RKO (cell line): ENCODE data around the gene MACIR.

Source experiments
- DNase-seq: peaks from one replicate; pipeline ENCODE4 v3.0.0-alpha.2; 2016; ENCODE audit warnings: low spot score

The MACIR gene

DNA sequence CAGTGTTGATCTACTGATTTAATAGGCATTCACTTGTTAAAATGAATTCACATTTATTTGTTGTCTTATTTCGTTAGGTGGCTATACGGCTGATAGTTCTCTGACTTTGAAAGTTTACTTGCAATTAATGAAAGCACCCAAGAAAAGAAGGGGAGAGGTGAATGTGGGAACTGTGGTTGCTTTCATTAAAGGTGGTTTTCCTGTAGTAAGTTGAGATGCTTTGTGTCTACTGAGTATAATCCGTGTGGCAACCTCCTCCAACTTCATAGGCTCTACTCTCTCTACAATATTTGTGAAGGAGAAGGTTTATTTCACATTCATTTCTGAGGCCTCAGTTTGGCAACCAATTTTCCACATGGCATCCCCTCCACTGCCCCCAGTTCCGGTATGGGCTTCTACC is 12.8 kb upstream of the MACIR start:
- DNase-seq, result no peak

DNA sequence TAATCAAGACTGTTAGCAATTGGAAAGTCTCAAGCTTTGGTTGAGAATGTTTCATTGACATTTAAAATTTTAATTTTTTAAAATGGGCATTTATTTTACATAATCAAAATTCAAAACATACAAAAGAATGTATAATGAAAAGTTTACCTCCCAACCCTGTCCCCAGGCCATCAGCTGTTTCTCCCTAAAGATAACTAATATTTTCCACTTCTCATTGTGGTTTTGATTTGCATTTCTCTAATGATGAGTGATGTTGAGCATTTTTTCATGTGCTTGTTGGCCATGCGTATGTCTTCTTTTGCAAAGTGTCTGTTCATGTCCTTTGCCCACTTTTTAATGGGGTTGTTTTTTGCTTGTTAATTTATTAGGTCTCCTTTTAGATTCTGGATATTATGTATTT is 11.4 kb upstream of the MACIR start:
- no peak for DNase-seq

DNA sequence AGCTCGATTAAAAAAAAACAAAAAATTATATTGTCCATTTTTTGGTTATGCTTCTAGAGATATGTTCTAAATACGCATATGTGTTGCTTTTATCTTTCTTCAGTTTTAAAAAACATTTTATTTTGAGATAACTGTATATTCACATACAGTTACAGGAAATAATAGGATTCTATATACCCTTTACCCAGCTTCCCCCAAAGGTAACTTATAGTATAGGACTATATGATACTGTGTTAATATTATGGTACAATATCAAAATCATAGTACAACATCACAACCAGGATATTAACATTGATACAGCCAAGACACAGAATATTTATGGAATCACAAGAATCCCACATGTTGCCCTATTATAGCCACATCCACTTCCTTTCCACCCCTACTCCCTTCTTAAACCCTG is 9.5 kb upstream of the MACIR start:
- no peak for DNase-seq

DNA sequence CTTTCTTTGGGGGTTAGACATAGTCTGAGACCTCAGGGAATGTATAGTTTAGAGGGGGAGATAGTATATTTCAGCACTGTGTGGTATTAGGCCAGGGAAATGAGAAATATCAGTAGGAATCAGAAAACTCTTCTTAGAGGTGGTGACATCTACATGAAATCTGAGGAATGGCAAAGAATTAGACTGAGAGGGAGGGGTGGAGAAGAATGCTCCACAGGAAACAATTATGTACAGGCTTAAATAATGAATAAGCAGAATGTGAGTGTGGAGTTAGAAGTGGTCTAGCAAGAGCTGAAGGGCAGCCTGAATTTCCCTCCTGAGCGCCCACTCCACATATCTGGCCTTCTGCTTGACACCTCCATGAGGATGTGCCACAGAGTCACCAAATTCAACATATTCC is 3.6 kb upstream of the MACIR start:
- DNase-seq, result no peak

DNA sequence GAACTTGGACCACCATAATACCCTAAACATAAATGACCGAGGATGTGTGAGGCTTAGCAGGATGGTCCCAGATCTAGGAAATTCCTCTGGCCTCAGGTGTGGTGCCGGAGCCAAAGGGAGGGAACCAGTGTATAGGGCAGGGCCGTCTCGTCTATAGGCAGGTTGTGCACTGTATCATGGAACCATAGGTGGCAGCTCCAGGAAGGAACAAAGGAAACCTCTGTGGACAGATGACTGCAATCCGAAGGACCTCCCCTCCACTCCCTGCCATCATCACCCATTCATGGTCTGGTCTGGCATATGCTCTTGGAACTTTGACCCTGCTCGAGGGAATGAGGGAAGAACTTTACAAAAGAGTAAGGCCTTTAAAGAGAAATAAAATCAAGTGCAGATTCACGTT is 2.9 kb upstream of the MACIR start:
- no peak for DNase-seq

DNA sequence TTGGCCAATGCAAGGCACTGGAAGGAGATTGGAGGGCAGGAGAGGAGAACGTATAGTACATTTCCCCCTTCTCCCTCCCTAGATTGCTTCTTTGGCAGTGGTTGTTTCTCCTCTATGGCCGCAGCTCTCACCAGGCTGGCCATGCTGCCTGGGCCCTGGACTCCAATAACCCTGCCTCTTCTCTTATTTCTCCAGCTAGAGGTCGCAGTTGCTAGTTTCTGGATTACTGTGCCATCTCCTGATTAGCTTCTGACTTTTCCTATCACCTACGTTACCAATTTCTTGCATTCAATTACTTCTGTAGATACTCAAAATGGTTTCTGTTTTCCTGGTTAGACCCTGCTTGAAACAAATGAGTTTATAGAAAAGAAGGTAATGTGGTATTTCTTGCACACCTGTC is 2.4 kb upstream of the MACIR start:
- DNase-seq, result no peak

DNA sequence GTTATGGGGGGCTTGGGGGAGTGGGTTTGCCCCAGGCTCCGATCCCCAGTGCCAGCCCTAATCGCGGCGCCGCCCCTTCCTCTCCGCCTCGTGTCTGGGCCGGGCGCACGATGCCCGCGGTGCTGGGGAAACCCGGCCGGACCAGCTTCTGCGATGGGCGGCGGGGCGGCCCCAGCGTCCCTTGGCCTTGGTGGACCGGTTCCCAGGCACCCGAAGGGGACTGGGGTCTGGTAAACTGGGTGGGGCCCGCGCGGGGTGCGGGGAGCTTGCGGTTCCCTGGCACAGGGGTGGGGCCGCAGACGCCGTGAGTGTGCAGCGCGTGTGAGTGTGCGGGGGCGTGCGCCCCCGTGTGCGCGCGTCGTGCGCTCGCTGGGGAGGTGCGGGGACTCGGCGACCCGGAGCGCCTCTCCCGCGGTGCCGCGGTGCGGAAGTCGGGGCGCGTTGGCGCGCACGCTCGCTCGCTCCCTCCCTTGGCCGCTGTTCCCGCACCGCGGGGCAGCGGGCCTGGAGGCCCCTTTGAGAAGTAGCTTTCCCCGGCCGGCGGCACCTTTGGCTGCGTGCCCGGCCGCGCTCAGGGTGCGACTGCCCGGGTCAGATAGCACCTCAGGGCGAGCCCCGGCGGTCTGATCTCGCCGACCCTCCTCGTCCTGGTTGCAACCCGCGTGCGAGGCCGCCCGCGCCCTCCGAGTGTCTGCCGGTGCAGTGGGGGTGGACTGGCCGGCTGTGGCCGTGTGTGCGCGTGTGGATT is 568 bp downstream of the MACIR start:
- DNase-seq, result peak; percentile 67

DNA sequence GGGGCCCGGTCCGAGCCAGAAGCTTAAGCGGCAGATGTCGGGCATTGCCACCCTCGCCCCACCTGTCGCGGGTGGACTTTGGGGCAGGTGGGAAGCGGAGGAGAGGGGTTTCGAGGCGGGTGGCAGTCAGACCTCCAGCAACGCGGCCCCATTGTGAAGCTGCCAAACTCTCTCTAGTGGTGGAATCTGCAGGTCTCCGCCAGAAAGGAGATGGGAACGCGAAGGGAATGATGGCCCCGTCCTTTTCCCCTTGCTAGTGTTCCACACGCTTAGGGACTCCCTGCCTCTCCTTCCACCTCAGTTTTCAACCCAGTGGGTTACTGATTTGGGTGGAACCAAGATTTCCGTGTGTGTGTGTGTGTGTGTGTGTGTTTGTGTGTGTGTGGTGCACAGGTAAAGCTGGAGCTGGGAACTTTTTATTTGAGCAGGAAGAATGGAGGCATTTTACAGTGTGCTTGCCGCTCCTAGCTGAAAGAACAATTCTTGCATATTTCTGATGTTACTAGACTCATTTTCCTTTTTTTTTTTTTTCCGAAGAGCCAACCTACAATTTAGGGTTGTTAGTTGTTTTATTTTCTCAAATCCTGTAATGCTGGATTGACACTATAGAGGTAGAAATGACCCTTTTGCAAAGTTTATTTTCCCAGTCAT is 1.3 kb downstream of the MACIR start:
- DNase-seq, result peak; percentile 55

DNA sequence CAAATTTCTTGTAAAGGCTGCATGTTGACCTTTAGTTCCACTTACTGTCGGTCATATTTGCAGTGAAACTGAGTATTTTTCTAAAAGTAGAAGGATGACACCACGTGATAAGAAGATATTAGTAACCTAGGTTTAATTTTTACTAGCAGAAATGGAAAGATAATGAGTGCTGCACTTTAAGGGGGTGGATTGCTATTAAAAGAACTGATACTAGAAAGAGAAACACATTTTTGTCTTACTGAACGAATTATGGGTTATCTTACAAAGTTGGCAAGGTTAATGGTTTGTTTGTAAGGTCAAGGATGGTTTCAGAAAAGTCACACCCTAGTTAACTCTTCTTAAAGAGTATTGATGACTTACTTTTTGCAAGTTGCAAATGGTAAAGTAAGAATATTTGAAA is 2.4 kb downstream of the MACIR start:
- no peak for DNase-seq

DNA sequence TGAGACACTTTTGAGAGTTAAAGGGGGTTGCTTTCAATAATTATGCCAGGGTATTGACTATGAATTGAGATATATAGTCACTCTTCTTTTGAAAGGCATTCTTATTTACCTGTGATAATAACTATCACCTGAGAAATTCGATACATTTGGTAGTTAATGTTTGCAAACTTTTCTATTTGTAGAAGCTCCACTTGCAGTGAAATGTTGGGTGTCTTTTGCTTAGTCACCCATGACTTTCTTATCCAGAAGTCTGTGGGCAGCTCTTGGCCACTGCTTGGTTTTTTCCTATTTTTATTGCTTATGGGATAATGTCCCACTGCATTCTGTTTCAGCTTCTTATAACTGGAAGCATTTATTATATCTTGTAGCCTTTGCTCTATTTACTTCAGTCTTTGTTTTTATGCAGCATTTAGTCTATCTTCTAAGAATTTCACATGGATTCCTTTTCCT is 3.9 kb downstream of the MACIR start:
- no peak for DNase-seq

DNA sequence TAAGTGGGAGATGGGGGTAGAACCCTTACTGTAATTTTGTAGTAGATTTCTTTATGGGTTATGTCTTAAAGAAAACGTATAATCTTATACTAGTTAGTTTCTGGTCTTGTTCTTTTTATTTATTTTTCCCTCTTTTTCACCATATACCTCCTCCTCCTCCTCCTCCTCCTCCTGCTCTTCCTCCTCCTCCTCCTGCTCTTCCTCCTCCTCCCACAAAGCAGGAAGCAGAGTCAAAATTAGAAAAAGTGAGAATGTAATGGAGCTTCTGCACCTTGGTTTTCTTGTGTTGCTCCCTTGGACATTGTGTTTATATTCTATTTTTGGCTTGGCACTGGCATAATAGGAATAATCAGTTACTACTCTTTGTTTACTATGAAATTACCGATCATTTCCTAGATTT is 4.5 kb downstream of the MACIR start:
- DNase-seq, result no peak

DNA sequence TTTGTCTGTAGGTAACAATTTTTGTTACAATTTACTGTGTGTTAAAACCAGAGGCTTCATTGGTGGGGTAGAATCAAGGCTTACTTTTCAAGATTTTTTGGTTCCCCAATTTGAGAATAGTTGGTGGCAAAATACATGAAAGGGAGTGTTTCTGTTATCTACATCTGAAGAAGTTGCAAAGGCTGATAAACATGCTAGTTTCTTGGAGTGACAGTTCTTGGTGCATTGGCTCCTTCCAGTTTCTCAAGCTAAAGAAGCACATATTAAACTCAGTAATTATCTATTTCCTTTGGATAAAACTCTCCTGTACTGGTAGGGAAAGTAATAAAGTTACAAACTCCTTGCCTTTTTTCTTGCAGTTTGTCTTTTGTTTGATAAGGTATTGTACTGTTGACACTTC is 5.9 kb downstream of the MACIR start:
- DNase-seq, result no peak

DNA sequence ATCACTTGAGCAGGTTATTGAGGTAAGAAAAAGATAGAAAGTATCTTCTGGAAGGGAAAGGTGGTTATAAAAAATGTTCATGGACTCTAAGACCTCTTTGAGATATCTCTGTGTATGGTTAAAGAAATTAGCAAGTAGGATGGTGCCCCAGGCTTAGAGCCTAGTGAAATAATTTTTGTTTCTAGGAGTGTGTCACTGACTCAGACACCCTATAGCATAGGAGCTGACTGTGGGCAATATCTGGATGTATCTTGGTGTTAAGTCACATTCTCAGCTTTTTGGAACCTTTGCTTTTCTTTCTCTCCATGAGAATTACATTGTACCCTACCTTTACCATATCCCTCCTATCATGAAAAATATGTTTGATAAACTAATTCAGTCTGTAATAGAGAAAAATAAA is 12.0 kb downstream of the MACIR start:
- DNase-seq, result no peak

DNA sequence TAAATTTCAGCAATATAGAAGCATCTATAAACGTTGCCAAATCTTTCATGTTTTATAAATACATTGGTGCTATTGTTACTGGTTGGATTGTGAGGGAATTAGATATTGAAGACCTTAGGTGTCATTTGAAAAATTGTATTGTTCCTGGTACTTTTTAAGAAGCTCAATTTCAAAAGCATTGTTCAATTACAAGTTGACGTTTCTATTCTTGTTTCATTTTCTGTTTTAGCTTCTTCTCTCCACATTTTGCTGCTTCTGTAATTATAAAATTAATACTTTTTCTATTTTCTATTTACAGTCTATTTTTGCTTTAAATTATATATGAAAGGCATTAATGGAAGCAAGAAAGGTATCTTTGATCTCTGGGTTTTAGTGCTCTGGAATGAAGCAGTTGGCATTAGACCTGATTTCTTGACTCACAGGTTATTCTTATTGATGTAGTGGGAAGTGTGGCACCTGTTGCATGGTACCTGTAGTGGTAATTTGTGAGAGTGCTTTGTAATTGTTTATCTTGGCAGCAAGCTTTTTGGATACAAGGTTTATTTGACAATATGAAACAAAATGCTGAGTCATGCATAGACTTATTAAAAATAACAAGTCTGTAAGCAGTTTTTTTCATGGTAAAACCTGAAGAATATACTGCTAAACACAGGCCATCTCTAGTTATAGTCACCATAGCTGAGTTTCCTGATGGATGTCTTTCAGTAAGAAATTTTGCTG is 13.2 kb downstream of the MACIR start:
- DNase-seq, result no peak

DNA sequence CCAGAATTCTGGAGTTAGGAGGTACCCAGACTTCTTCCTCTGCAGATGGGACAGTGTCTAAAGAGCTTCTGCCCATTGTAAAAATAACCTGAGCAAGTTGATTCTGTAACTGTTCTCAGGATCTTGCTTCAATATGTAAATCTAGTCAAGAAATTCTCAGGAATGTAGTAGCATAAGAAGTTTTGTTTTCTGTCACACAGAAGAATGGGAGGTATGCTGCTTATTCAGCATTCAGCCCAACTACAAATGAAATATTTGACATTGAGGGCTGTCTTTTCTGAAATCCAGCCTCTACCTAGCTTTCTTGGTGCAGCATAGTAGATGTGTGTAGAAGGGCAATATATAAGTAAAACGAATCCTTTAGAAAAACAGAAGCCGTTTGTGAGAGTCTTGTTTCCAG is 13.8 kb downstream of the MACIR start:
- no peak for DNase-seq

DNA sequence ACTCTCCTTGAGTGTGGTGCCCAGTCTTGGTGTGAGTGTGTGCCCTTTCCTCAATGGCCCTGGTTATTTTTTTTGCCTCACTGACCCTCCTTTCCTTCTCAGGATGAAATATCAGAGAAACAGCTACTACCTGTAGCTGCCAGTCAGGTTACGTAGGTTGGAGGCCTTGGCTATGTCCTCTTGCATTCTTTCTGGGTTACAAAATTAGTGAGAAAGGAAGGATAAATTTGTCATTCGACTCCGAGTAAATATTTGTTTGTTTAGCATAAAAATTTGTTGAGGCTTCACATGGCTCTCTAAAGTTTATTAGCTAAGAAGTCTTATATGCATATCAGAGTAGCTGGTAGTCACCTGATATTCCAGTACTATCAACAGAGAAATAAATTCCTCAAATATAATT is 15.4 kb downstream of the MACIR start:
- no peak for DNase-seq

DNA sequence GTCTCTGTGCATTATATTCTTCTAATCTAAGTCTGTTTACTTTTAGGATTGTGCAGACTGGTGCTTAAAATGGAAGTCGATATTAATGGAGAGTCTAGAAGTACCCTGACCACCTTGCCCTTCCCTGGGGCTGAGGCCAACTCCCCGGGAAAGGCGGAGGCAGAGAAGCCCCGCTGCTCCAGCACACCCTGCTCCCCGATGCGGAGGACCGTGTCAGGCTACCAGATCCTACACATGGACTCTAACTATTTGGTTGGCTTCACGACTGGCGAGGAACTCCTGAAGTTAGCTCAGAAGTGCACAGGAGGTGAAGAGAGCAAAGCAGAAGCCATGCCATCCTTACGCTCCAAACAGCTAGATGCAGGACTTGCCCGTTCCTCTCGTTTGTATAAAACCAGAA is 17.3 kb downstream of the MACIR start:
- DNase-seq, result no peak

DNA sequence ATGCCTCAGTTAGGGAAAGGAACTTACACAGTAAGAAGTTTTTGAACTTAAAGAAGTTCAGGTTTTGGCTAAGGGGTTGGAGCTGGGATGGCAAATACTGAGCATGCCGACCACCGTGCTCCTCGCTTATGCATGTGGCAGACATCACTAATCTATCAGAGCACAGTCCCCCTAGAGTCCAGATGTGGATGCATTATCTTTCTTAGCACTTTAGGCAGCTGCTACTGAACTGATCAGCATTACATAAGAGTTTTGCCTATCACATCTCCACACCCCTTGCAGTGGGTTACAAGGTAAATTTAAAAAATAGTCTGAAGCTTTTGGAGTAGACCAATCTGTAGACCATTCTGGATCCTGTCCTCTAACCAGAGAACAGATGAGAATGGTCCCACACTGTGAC is 22.4 kb downstream of the MACIR start:
- no peak for DNase-seq

DNA sequence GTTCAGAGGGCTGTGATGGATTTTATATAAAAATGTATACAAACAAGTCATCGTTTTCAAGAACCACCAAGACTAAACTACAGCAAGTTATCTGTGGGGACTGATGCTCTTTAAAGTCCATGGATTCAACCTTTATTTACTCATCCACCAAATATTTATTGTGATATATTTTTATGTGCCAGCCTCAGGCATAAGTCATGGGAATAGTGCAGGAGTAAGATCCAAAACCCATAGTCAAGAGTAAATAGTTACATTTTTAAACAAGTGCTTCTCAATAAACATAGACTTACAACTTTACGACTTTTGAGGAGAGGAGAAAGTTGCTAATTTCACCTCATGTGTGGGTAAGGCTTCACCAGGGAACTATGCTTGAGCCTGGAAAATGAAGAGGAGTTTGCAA is 24.6 kb downstream of the MACIR start:
- DNase-seq, result no peak

DNA sequence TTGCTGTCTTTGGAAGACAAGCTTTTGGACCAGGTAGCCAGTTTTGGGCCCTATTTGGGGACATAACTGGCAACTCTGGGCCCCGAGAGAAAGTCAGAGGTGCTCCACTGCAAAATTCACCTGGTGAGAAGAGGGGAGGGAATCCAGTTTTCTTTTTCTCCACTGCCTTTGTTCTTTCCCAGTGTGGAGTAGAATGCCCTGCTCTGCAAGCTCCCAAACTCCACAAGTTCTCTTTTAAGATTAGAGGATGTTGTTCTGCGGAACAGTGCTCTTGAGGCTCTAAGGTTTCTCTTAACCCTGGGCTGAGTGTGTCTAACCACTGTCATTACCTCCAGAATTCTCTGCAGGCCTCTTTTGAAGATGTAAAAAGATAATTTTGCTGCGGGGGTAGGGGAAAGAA is 25.3 kb downstream of the MACIR start:
- DNase-seq, result no peak

DNA sequence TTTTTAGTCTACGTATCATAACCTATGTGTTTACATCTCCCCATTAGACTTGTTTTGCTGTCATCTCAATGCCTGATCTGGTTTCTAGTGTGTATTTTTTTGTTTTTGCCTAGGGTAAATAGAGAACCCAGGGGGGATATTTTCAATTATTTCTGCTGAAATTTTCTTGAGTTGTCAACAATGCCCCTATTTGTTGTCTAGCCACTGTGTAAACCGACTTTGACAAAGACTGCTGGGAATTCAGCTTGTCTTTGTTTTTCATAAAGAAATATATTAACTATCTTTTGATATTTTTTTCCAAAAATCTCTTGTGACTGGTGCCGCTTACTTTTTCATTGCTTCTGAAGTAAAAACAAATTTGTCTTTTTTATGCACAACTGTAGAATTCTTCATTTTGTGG is 28.1 kb downstream of the MACIR start:
- DNase-seq, result no peak

DNA sequence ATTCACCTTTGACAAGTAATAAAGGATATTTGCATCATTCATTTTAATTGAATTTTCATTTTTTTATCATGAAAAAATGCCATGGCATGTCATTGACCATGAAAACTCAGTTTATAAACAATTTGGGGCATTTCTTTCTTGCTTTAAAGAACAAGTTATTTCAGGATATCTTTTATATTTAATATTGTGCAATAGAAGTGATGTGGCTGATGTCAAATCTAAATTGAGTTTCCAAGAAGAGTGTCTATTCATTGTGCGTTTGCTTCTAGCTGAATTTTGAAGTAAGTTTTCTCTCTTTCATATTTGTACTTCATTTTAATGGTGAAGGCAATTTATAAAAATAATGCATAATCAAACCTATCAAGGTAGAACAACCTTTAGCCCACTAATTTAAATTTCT is 30.5 kb downstream of the MACIR start:
- no peak for DNase-seq

DNA sequence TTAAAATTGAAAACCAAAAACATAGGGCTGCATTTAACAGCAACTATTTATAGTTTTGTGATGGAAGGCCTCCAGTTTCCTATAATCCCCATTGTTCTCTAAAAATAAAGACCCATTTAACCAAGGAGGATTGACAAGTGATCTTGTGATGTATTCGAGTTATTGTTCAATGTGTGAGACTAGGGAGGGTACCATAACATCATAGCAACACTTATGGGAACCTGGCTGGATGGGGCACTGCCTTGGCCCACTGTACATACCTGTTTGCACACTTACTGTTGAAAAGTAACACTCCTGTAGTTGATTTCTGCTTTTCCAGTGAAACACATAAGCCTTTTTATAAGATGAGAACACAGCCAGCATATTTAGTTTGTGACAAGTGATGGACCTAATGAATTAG is 32.3 kb downstream of the MACIR start:
- no peak for DNase-seq
